CD4-positive, alpha-beta T cell treated with Interleukin-6 for 4 hours (primary cell): ENCODE data around the gene SPTLC3.

ENCODE experiments used
- DNase-seq: peaks from one replicate; pipeline ENCODE4 v3.0.0-alpha.2; 2020; ENCODE audit warnings: mixed read lengths

The SPTLC3 gene

DNA sequence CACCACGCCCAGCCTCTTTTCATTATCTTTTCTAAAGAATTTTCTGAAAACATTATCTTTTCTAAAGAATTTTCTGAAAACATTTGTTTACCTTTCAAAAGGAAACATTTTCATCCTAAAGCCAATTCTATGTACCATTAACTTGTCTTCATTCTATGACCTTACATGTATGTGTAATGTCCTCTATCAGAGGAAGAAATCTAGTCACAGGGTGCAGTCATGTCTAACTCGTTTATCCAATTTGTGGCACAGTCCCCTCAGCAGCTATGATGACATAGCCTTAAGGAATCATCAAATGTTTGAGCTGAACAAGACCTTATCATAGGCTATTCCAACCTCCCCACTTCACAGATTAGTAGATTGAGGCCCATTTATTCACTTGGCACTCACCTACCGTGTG lies 21.5 kb upstream of the SPTLC3 start:
- DNase-seq, result no peak

DNA sequence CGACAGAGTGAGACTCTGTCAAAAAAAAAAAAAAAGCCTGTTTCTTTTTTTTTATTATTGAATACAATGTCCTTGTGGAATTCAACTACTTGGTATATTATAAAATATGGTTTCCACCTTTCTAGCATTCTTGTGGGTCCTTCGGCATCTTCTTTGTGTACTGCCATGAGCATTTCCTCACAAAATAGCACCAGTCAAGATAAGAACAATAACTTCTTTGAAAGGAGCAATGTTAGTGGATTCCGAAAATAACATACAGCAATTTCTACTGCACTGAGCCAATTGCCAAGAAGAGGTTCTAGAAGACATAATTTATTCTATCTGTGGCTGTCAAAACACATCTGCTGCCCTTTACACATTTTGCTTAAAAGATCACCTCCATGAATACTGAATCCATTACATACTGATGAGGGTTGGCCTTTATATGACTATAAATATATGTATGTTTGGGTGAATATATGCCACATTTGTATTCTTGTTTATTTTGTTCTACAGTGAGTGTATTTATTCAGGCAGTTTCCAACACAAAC lies 19.1 kb upstream of the SPTLC3 start:
- DNase-seq, result no peak

GRCh38 chr20:12997128-12997655 lies 11.6 kb upstream of the SPTLC3 start:
- DNase-seq, result no peak

DNA sequence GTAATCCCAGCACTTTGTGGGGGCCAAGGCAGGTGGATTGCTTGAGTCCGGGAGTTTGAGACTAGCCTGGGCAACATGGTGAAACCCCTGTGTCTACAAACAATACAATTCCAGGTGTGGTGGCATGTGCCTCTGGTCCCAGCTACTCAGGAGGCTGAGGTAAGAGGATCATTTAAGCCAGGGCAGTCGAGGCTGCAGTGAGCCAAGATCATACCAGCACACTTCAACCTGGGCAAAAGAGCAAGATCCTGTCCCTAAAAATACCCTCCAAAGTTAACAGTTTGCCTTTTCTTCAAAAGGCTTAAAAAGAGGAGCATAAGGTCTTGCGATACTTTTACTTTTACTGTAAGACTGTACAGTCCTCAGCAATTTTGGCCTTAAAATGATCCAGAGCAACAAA lies 10.7 kb upstream of the SPTLC3 start:
- DNase-seq, result no peak

- no peak for DNase-seq
Observed at GRCh38 chr20:12999201-12999600, 9.6 kb upstream of the SPTLC3 start.

DNA sequence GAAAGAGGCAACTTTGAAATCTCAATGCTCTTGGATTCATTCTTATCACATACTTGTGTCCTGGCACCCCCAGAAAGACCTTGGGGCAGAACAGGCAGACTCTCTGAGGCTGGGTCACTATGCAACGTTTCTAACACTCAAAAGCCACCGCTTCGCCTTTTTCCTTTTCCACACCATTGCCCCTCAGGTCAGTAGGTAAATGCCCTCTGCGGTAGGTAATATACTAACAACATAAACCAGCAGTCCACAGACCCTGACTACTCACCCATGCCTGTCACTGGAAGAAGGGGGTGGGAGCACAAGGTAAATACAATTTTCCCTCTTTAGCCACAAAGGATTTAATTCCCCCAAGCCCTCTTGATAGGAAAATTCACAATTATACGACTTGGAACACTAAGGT lies 6.5 kb upstream of the SPTLC3 start:
- no peak for DNase-seq

- DNase-seq, result no peak
Observed at GRCh38 chr20:13006825-13007224, 1.9 kb upstream of the SPTLC3 start.

DNA sequence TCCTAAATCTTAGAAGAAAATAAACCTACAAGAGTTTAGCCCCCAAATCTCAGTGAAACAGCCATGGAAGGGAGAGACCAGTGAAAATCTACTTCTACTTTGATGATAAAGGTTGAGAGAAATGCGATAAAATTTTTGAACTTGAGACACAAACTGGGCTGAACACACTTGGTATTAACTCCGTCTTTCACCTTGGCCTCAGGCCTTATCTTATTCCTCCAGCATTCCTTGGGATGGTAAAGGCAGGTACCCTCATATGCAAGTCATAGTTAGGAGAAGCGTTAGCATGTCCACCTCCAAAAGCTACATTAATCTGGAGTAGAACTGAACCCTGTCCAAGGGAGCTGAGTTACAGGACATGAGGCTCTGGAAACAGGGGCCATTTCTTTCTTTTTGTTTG lies 1.2 kb upstream of the SPTLC3 start:
- DNase-seq, result no peak

DNA sequence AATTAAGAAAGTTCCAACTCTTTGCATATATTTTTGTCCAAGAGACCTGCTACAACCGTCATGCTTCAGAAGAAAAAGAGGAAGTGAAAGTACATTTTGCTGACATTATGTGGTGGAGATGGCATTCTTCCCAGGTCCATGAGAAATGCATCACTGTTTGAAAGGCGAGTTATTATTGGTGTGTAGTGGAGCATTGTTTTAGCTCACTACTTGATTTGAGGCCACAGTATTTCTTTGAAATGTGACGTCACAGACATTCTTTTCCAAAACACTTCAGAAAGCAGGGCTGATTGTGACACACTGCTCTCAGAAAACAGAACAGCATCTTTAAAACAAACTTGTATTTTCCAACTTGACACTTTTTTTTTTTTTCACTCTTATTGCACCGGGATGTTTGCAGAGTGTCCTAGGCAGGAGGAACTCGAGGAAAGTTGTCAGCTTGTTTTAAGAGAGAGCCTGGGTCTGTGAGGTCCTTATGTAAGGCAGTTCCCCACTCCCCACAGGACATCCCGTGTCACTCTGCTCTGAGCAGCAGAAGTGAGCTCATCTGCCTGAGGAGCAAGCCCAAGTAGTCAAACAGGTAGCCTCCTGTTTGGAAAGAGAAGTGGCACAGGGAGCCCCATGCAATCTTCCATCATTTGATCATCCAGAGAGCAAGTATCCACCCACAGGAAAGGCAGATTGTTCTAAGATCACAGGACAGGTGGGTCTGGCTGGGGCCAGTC lies 1.1 kb downstream of the SPTLC3 start:
- no peak for DNase-seq

- DNase-seq, result no peak
Observed at GRCh38 chr20:13012886-13013285, 4.1 kb downstream of the SPTLC3 start.

GRCh38 chr20:13013411-13013810 lies 4.6 kb downstream of the SPTLC3 start:
- DNase-seq, result no peak

- DNase-seq, result no peak
Observed at GRCh38 chr20:13017235-13017634, 8.5 kb downstream of the SPTLC3 start.

- DNase-seq, result no peak
Observed at GRCh38 chr20:13017883-13018535, 9.2 kb downstream of the SPTLC3 start.

GRCh38 chr20:13021205-13021970 lies 12.6 kb downstream of the SPTLC3 start:
- DNase-seq, result no peak

DNA sequence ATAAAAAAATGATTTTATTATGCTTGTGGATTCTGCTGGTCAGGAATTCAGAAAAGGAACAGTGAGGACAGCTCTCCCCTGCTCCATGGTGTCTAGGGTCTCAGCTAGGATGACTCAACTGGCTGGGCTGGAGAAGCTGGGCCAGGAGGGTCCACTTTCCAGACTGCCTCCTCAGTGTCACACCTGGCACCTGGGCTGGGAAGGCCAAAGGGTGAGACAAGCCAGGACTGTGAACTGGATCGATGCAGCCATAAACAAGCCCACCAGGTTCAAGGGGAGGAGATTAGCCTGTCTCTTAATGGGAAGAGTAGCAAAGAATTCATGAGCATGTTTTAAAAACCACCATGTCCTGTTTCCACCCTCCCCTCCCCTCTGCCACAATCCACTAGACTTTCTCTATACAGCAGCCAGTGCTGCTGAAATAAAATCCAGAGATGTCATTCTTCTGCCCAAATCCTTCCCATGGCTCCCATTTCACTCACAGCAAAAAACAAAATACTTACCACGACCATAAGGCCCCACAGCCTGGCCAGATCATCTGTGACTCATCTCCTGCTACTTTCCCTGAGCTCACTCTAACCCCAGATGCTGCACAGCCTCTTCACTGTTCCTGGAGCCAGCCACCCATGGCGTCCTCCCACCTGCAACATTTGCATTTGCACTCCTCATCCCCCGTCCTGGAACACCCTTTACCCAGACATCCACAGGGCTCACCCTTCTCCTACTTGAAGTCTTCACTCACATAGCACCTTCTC lies 13.8 kb downstream of the SPTLC3 start:
- no peak for DNase-seq

DNA sequence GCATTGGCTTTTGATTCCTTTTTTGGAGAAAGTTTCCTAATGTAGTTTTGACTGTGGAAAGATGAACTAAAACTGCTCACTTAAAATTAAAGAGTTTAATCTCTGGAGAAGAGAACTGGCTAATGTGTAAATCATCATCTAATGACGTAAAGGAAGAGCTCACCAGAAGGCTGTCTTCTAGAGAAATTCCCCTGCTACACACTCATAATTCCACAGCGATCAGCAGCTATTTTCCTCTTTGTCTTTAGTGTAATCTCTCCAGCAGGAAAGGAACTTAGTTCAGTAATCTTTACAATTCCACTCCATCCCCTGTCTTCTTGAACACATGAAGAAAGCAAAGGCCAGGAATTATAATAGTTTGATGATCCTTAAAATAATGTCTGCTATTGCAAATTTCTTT lies 15.8 kb downstream of the SPTLC3 start:
- no peak for DNase-seq

DNA sequence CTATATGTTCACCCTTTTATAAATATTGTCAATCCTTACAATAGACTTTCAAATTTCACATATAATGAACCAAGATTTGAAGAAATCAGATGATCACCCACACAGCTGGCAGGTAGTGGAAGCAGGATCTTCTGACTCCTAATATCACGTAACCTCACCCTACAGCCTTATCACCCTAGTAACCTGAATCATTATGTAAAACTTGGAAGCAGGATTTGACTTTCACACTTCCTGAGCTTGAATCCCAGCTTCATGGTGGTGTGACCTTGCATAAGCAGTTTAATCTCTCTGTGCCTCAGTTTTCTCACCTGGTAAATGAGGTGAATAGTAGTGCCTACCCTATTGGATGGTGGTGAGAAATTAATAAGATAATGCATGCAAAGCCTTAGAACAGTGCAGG lies 16.4 kb downstream of the SPTLC3 start:
- DNase-seq, result no peak

GRCh38 chr20:13028001-13028400 lies 19.2 kb downstream of the SPTLC3 start:
- DNase-seq, result no peak

DNA sequence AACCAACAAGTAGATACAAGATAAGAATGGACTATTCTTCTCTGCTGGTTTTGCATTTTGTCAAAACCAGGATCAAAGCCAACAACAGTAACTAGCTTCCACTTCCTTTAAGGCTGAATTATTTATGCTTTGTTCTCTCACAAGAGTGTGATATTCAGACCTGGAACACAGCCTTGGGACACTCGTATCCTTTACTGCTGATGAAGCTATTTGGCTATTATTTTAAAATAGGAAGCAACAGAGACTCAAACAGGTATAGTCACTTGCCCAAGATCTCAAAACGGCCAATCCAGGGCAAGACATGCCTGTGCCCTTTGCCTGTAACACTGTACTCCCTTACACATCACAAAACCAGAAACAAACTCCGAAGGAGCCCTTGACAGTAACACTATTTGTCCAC lies 19.9 kb downstream of the SPTLC3 start:
- no peak for DNase-seq

DNA sequence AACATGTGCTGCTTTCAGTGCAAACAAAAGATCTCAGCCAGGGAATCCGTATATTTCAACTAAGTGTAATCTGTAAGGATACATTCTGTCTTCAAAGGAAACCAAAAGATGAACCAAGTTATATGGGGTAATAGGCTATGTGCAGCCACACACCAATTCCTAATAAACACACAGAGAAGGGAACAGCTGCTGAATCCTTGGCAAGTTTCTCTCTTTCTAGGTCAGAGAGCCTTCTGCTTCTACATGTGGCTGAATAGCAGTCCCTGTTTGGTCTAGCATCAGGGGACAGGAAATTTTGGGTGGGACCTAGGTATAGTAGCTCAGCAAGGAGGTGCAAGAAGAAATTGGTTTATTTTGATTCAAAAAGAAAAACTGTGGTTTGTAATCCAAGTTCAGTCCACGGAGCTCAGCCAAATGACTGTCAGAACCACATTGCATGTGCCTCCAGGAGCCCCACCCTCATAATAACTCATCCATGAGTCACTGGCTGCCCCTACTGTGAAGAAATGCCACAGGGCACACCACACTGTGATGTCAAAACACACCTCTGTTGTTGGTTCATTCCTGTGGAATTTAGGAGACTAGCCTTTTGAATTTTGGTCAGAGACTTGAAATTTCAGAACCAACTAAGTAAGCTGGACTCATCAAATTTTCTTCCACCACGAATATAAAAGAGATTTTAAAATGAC lies 21.1 kb downstream of the SPTLC3 start:
- no peak for DNase-seq

- DNase-seq, result no peak
Observed at GRCh38 chr20:13031751-13032150, 23.0 kb downstream of the SPTLC3 start.

- DNase-seq, result no peak
Observed at GRCh38 chr20:13034115-13034514, 25.3 kb downstream of the SPTLC3 start.
